Left ventricle myocardium inferior (tissue), 1 donor: Measurements from ENCODE around the gene NSL1. TPM values are rescaled to one million over a fixed set of nuclear protein-coding genes. Genes with fewer than 3 reads are reported as not detected.

Experiments
- DNase-seq: peaks from one replicate; pipeline ENCODE4 v3.0.0-alpha.2; 2020
- H3K27ac ChIP-seq: fragments of 200-600 bp; replicated peaks from 2 replicates; pipeline ENCODE4 v1.8.0; 2021
- H3K27me3 ChIP-seq: fragments of 200-600 bp; 2 replicates; pipeline ENCODE4 v1.8.0; 2021; ENCODE audit warnings: low read depth
- H3K36me3 ChIP-seq: fragments of 200-600 bp; 2 replicates; pipeline ENCODE4 v1.8.0; 2021
- H3K4me1 ChIP-seq: fragments of 200-600 bp; 2 replicates; pipeline ENCODE4 v1.8.0; 2021
- H3K4me3 ChIP-seq: fragments of 200-600 bp; 2 replicates; pipeline ENCODE4 v1.8.0; 2021; ENCODE audit warnings: mild to moderate bottlenecking, moderate library complexity
- H3K9me3 ChIP-seq: fragments of 200-600 bp; replicated peaks from 2 replicates; pipeline ENCODE4 v1.8.0; 2021
- CTCF ChIP-seq: fragments of 200-600 bp; IDR thresholded peaks from 2 replicates; pipeline ENCODE4 v1.8.0; 2021; ENCODE audit warnings: antibody characterized with exemption, mild to moderate bottlenecking, borderline replicate concordance
- intact Hi-C: fragments of 100-400 bp; cut with micrococcal nuclease; formaldehyde crosslinking; loops from one replicate; pipeline ENCODE4 v1.11.0; 2022
- total RNA-seq: library from RNA; stranded (reverse); fragmentation: NEBNext Ultra II Directional; extraction: Animal tissue kit (Norgen Biotek cat#: 25700); gene quantifications from one replicate; pipeline ENCODE4 v1.2.1, GENCODE V29; 2021
- donor health status: DM: no; HTN: yes; CAD: no; lungs with severe emphysema.

NSL1 gene
- total RNA-seq, 1 donor from 2014 or later = 29.0 TPM

GRCh38 chr1:212696721-212697331 lies 94.8 kb downstream of the NSL1 start:
- peaks cover 33% of the 10 kb centered on the region for H3K4me1 ChIP-seq
- H3K27ac ChIP-seq = no peak overlapping the region
- DNase-seq = no peak
- no peaks in the 10 kb centered on the region for H3K9me3 ChIP-seq
- H3K27me3 ChIP-seq = peaks cover 48% of the 10 kb centered on the region
- no peaks in the 10 kb centered on the region for H3K36me3 ChIP-seq
- intact Hi-C loops = no loop called here
- no peak for TF ChIP-seq CTCF
- no peak overlapping the region for H3K4me3 ChIP-seq

GRCh38 chr1:212692774-212693644 lies 98.6 kb downstream of the NSL1 start:
- H3K4me3 ChIP-seq = no peak overlapping the region
- H3K9me3 ChIP-seq = no peaks in the 10 kb centered on the region
- no peaks in the 10 kb centered on the region for H3K4me1 ChIP-seq
- intact Hi-C loops = no loop called here
- H3K27ac ChIP-seq = no peak overlapping the region
- H3K27me3 ChIP-seq = peaks cover 39% of the 10 kb centered on the region
- H3K36me3 ChIP-seq = no peaks in the 10 kb centered on the region
- TF ChIP-seq CTCF = no peak
- DNase-seq = no peak

GRCh38 chr1:212691561-212692071 lies 100.0 kb downstream of the NSL1 start:
- intact Hi-C loops = no loop called here
- TF ChIP-seq CTCF = no peak
- Histone ChIP-seq H3K9me3 (no peaks in the 10 kb centered on the region), H3K27ac (no peak overlapping the region), H3K36me3 (peaks cover 1% of the 10 kb centered on the region), H3K4me3 (no peak overlapping the region), H3K27me3 (peaks cover 25% of the 10 kb centered on the region), H3K4me1 (no peaks in the 10 kb centered on the region)
- no peak for DNase-seq

GRCh38 chr1:212690816-212691403 lies 100.7 kb downstream of the NSL1 start:
- Histone ChIP-seq H3K27me3 (peaks cover 18% of the 10 kb centered on the region), H3K9me3 (no peaks in the 10 kb centered on the region), H3K4me3 (no peak overlapping the region), H3K27ac (no peak overlapping the region), H3K4me1 (no peaks in the 10 kb centered on the region), H3K36me3 (peaks cover 3% of the 10 kb centered on the region)
- no peak for TF ChIP-seq CTCF
- DNase-seq = no peak
- intact Hi-C loops = no loop called here

- Histone ChIP-seq H3K27me3 (peaks cover 13% of the 10 kb centered on the region), H3K4me1 (no peaks in the 10 kb centered on the region), H3K27ac (no peak overlapping the region), H3K4me3 (no peak overlapping the region), H3K36me3 (peaks cover 3% of the 10 kb centered on the region), H3K9me3 (no peaks in the 10 kb centered on the region)
- intact Hi-C loops = no loop called here
- no peak for TF ChIP-seq CTCF
- DNase-seq = no peak
These were observed 101.6 kb downstream of the NSL1 start for GRCh38 chr1:212689758-212690529.
